Effector memory CD4-positive, alpha-beta T cell (primary cell): ENCODE measurements around the gene TAF7L.

Experiments
- DNase-seq, 3 donors: peaks; one replicate each; pipeline ENCODE4 v3.0.0-alpha.2; 2020
- H3K27ac ChIP-seq: 2 replicates; pipeline ENCODE4 v1.7.0; 2013; ENCODE audit warnings: mild to moderate bottlenecking, low read length, moderate library complexity; ENCODE audit not compliant: insufficient read depth, poor library complexity, severe bottlenecking
- H3K27me3 ChIP-seq: replicated peaks from 2 replicates; pipeline ENCODE4 v1.7.0; 2013; ENCODE audit warnings: mild to moderate bottlenecking, low read length; ENCODE audit not compliant: insufficient read depth, control insufficient read depth, poor library complexity, severe bottlenecking
- H3K36me3 ChIP-seq: 2 replicates; pipeline ENCODE4 v1.7.0; 2013; ENCODE audit warnings: mild to moderate bottlenecking, low read length, moderate library complexity; ENCODE audit not compliant: control insufficient read depth, insufficient read depth
- H3K4me1 ChIP-seq: 2 replicates; pipeline ENCODE4 v1.7.0; 2013; ENCODE audit warnings: low read length, mild to moderate bottlenecking; ENCODE audit not compliant: control insufficient read depth, insufficient read depth, poor library complexity, severe bottlenecking
- H3K4me3 ChIP-seq: 2 replicates; pipeline ENCODE4 v1.7.0; 2013; ENCODE audit warnings: low read length, low read depth, mild to moderate bottlenecking; ENCODE audit not compliant: insufficient read depth, poor library complexity, severe bottlenecking
- H3K9me3 ChIP-seq: 2 replicates; pipeline ENCODE4 v1.7.0; 2013; ENCODE audit warnings: mild to moderate bottlenecking, low read length, moderate library complexity; ENCODE audit not compliant: control insufficient read depth

TAF7L gene

GRCh38 chrX:101263766-101264165 lies 27.4 kb downstream of the TAF7L start:
- no peaks in the 10 kb centered on the region for H3K27me3 ChIP-seq
- no peaks in the 10 kb centered on the region for H3K36me3 ChIP-seq
- no peaks in the 10 kb centered on the region for H3K9me3 ChIP-seq
- DNase-seq: no peak
- no peak overlapping the region for H3K27ac ChIP-seq
- no peaks in the 10 kb centered on the region for H3K4me1 ChIP-seq
- no peak overlapping the region for H3K4me3 ChIP-seq

- no peaks in the 10 kb centered on the region for H3K36me3 ChIP-seq
- no peaks in the 10 kb centered on the region for H3K4me1 ChIP-seq
- H3K27ac ChIP-seq: no peak overlapping the region
- no peak for DNase-seq
- H3K27me3 ChIP-seq: no peaks in the 10 kb centered on the region
- H3K4me3 ChIP-seq: no peak overlapping the region
- H3K9me3 ChIP-seq: no peaks in the 10 kb centered on the region
Measured at GRCh38 chrX:101262590-101262989, 28.5 kb downstream of the TAF7L start.

- no peak for DNase-seq
- Histone ChIP-seq H3K36me3 (no peaks in the 10 kb centered on the region), H3K9me3 (no peaks in the 10 kb centered on the region), H3K4me1 (no peaks in the 10 kb centered on the region), H3K27ac (no peak overlapping the region), H3K4me3 (no peak overlapping the region), H3K27me3 (no peaks in the 10 kb centered on the region)
Measured at GRCh38 chrX:101260435-101260834, 30.7 kb downstream of the TAF7L start.

GRCh38 chrX:101258259-101258581 lies 32.9 kb downstream of the TAF7L start:
- H3K36me3 ChIP-seq: no peaks in the 10 kb centered on the region
- no peak for DNase-seq
- H3K4me3 ChIP-seq: no peak overlapping the region
- no peaks in the 10 kb centered on the region for H3K4me1 ChIP-seq
- H3K27ac ChIP-seq: no peak overlapping the region
- H3K27me3 ChIP-seq: no peaks in the 10 kb centered on the region
- H3K9me3 ChIP-seq: no peaks in the 10 kb centered on the region

- DNase-seq: no peak
- Histone ChIP-seq H3K27me3 (no peaks in the 10 kb centered on the region), H3K36me3 (no peaks in the 10 kb centered on the region), H3K4me3 (no peak overlapping the region), H3K9me3 (no peaks in the 10 kb centered on the region), H3K27ac (no peak overlapping the region), H3K4me1 (no peaks in the 10 kb centered on the region)
Measured at GRCh38 chrX:101257448-101258258, 33.5 kb downstream of the TAF7L start.

GRCh38 chrX:101252634-101253033 lies 38.5 kb downstream of the TAF7L start:
- Histone ChIP-seq H3K36me3 (no peaks in the 10 kb centered on the region), H3K27me3 (no peaks in the 10 kb centered on the region), H3K4me3 (no peak overlapping the region), H3K4me1 (no peaks in the 10 kb centered on the region), H3K27ac (no peak overlapping the region), H3K9me3 (no peaks in the 10 kb centered on the region)
- no peak for DNase-seq

- Histone ChIP-seq H3K4me3 (no peak overlapping the region), H3K9me3 (no peaks in the 10 kb centered on the region), H3K27me3 (no peaks in the 10 kb centered on the region), H3K36me3 (no peaks in the 10 kb centered on the region), H3K27ac (no peak overlapping the region), H3K4me1 (no peaks in the 10 kb centered on the region)
- no peak for DNase-seq
Measured at GRCh38 chrX:101241531-101241930, 49.6 kb downstream of the TAF7L start.

GRCh38 chrX:101237041-101237440 lies 54.1 kb downstream of the TAF7L start:
- H3K27ac ChIP-seq: no peak overlapping the region
- no peaks in the 10 kb centered on the region for H3K36me3 ChIP-seq
- H3K4me3 ChIP-seq: no peak overlapping the region
- H3K4me1 ChIP-seq: no peaks in the 10 kb centered on the region
- DNase-seq: no peak
- no peaks in the 10 kb centered on the region for H3K27me3 ChIP-seq
- no peaks in the 10 kb centered on the region for H3K9me3 ChIP-seq

GRCh38 chrX:101232316-101232715 lies 58.8 kb downstream of the TAF7L start:
- no peak overlapping the region for H3K4me3 ChIP-seq
- no peaks in the 10 kb centered on the region for H3K4me1 ChIP-seq
- H3K36me3 ChIP-seq: no peaks in the 10 kb centered on the region
- no peak overlapping the region for H3K27ac ChIP-seq
- no peaks in the 10 kb centered on the region for H3K27me3 ChIP-seq
- no peaks in the 10 kb centered on the region for H3K9me3 ChIP-seq
- no peak for DNase-seq

- DNase-seq: no peak
- H3K4me3 ChIP-seq: no peak overlapping the region
Measured at GRCh38 chrX:101231080-101231479, 60.1 kb downstream of the TAF7L start.

More at GRCh38 chrX:101231080-101231479, 60.1 kb downstream of the TAF7L start:
- no peaks in the 10 kb centered on the region for H3K27me3 ChIP-seq
- H3K27ac ChIP-seq: no peak overlapping the region
- H3K36me3 ChIP-seq: no peaks in the 10 kb centered on the region
- H3K4me1 ChIP-seq: no peaks in the 10 kb centered on the region
- no peaks in the 10 kb centered on the region for H3K9me3 ChIP-seq
